ENCODE measurements around the gene SLC25A48.

The SLC25A48 gene

GRCh38 chr5:135916638-135917263, 82.3 kb downstream of the SLC25A48 start:
- TF ChIP-seq GATA1 (IDR thresholded peaks at IDR 0.05; ENCODE audit: low read depth, low read length) (no peak), POLR2A (IDR thresholded peaks at IDR 0.05; ENCODE audit: low read length) (no peak)
- no peak for DNase-seq

GRCh38 chr5:135920199-135920598, 85.7 kb downstream of the SLC25A48 start:
- no peak for DNase-seq
- TF ChIP-seq GATA1 (IDR thresholded peaks at IDR 0.05; ENCODE audit: low read depth, low read length) = no peak
- no peak for TF ChIP-seq POLR2A (IDR thresholded peaks at IDR 0.05; ENCODE audit: low read length)

- TF ChIP-seq GATA1 (IDR thresholded peaks at IDR 0.05; ENCODE audit: low read depth, low read length) = no peak
- TF ChIP-seq POLR2A (IDR thresholded peaks at IDR 0.05; ENCODE audit: low read length) = no peak
Measured at GRCh38 chr5:135921388-135921787, 86.9 kb downstream of the SLC25A48 start.

GRCh38 chr5:135930029-135930948, 95.8 kb downstream of the SLC25A48 start:
- DNase-seq = no peak
- TF ChIP-seq POLR2A (IDR thresholded peaks at IDR 0.05; ENCODE audit: low read length) = no peak

More at GRCh38 chr5:135921388-135921787, 86.9 kb downstream of the SLC25A48 start:
- DNase-seq = no peak

GRCh38 chr5:135930949-135931295, 96.5 kb downstream of the SLC25A48 start:
- no peak for DNase-seq
- no peak for TF ChIP-seq GATA1 (IDR thresholded peaks at IDR 0.05; ENCODE audit: low read depth, low read length)
- no peak for TF ChIP-seq POLR2A (IDR thresholded peaks at IDR 0.05; ENCODE audit: low read length)

- TF ChIP-seq GATA1 (IDR thresholded peaks at IDR 0.05; ENCODE audit: low read depth, low read length) (no peak), POLR2A (IDR thresholded peaks at IDR 0.05; ENCODE audit: low read length) (no peak)
- no peak for DNase-seq
Measured at GRCh38 chr5:135934939-135935338, 100.5 kb downstream of the SLC25A48 start.

GRCh38 chr5:135937245-135937911, 102.9 kb downstream of the SLC25A48 start:
- TF ChIP-seq POLR2A (IDR thresholded peaks at IDR 0.05; ENCODE audit: low read length) (no peak), GATA1 (IDR thresholded peaks at IDR 0.05; ENCODE audit: low read depth, low read length) (no peak)
- DNase-seq = no peak
